Measurements from ENCODE around the gene H1-8.

The H1-8 gene

GRCh38 chr3:129562803-129563202 lies 19.8 kb downstream of the H1-8 start:
- Histone ChIP-seq H3K36me3 (ENCODE audit: low read length) (no peaks in the 10 kb centered on the region), H3K79me2 (ENCODE audit: insufficient read depth, low read length) (no peaks in the 10 kb centered on the region), H3K4me2 (ENCODE audit: low read depth, low read length, poor library complexity, severe bottlenecking) (no peak overlapping the region), H3K4me3 (ENCODE audit: insufficient read depth, low read length, poor library complexity, severe bottlenecking) (no peak overlapping the region), H3K9me3 (ENCODE audit: insufficient read depth, low read length) (no peaks in the 10 kb centered on the region), H3K9ac (ENCODE audit: low read length) (no peak overlapping the region), H3K27me3 (ENCODE audit: low read length) (no peaks in the 10 kb centered on the region), H2AFZ (ENCODE audit: low read depth, low read length, severe bottlenecking) (no peak overlapping the region), H3F3A (ENCODE audit: insufficient read depth) (no peaks in the 10 kb centered on the region), H3K9me2 (replicated peaks; ENCODE audit: insufficient read depth, low read length) (no peaks in the 10 kb centered on the region), H3K27ac (ENCODE audit: low read depth, low read length) (no peak overlapping the region), H4K20me1 (ENCODE audit: low read depth, low read length) (no peaks in the 10 kb centered on the region)
- no peak for TF ChIP-seq EZH2phosphoT487 (conservative IDR thresholded peaks at IDR 0.05; ENCODE audit: low read length)
- TF ChIP-seq CTCF (IDR thresholded peaks at IDR 0.05; ENCODE audit: insufficient read depth, low read length, poor library complexity, severe bottlenecking) = no peak

GRCh38 chr3:129563332-129563731 lies 20.4 kb downstream of the H1-8 start:
- Histone ChIP-seq H3K79me2 (ENCODE audit: insufficient read depth, low read length) (no peaks in the 10 kb centered on the region), H3K9me2 (replicated peaks; ENCODE audit: insufficient read depth, low read length) (no peaks in the 10 kb centered on the region), H3K9me3 (ENCODE audit: insufficient read depth, low read length) (no peaks in the 10 kb centered on the region), H3K27me3 (ENCODE audit: low read length) (no peaks in the 10 kb centered on the region), H3K36me3 (ENCODE audit: low read length) (no peaks in the 10 kb centered on the region), H2AFZ (ENCODE audit: low read depth, low read length, severe bottlenecking) (no peak overlapping the region), H3K9ac (ENCODE audit: low read length) (no peak overlapping the region), H3K4me2 (ENCODE audit: low read depth, low read length, poor library complexity, severe bottlenecking) (no peak overlapping the region), H3K27ac (ENCODE audit: low read depth, low read length) (no peak overlapping the region), H3K4me3 (ENCODE audit: insufficient read depth, low read length, poor library complexity, severe bottlenecking) (no peak overlapping the region), H3F3A (ENCODE audit: insufficient read depth) (no peaks in the 10 kb centered on the region), H4K20me1 (ENCODE audit: low read depth, low read length) (no peaks in the 10 kb centered on the region)
- TF ChIP-seq EZH2phosphoT487 (conservative IDR thresholded peaks at IDR 0.05; ENCODE audit: low read length) = no peak
- TF ChIP-seq CTCF (IDR thresholded peaks at IDR 0.05; ENCODE audit: insufficient read depth, low read length, poor library complexity, severe bottlenecking) = no peak

GRCh38 chr3:129563850-129564535 lies 21.0 kb downstream of the H1-8 start:
- H3K36me3 ChIP-seq (ENCODE audit: low read length) = no peaks in the 10 kb centered on the region
- no peaks in the 10 kb centered on the region for H3K9me3 ChIP-seq (ENCODE audit: insufficient read depth, low read length)
- no peak overlapping the region for H2AFZ ChIP-seq (ENCODE audit: low read depth, low read length, severe bottlenecking)
- H3F3A ChIP-seq (ENCODE audit: insufficient read depth) = no peaks in the 10 kb centered on the region
- H3K79me2 ChIP-seq (ENCODE audit: insufficient read depth, low read length) = no peaks in the 10 kb centered on the region
- no peaks in the 10 kb centered on the region for H4K20me1 ChIP-seq (ENCODE audit: low read depth, low read length)
- H3K4me3 ChIP-seq (ENCODE audit: insufficient read depth, low read length, poor library complexity, severe bottlenecking) = no peak overlapping the region
- no peak overlapping the region for H3K4me2 ChIP-seq (ENCODE audit: low read depth, low read length, poor library complexity, severe bottlenecking)
- no peak overlapping the region for H3K27ac ChIP-seq (ENCODE audit: low read depth, low read length)
- no peak overlapping the region for H3K9ac ChIP-seq (ENCODE audit: low read length)
- H3K27me3 ChIP-seq (ENCODE audit: low read length) = no peaks in the 10 kb centered on the region
- TF ChIP-seq CTCF (IDR thresholded peaks at IDR 0.05; ENCODE audit: insufficient read depth, low read length, poor library complexity, severe bottlenecking) (no peak), EZH2phosphoT487 (conservative IDR thresholded peaks at IDR 0.05; ENCODE audit: low read length) (no peak)
- no peaks in the 10 kb centered on the region for H3K9me2 ChIP-seq (replicated peaks; ENCODE audit: insufficient read depth, low read length)

Measured in SU-DHL-6 (cell line).